B cell (primary cell): ENCODE measurements around the gene TRIM47. TPM values are rescaled to one million over a fixed set of nuclear protein-coding genes. Genes with fewer than 3 reads are reported as not detected.

Experiments
- ATAC-seq: fragments of 200-7000 bp; cut with Tn5 transposase; one replicate; pipeline ENCODE4 v1.10.0; 2021; ENCODE audit warnings: low read depth, mild to moderate bottlenecking, moderate number of reproducible peaks, moderate library complexity
- CTCF ChIA-PET: fragments of 350-600 bp; sonication (Branson Sonifier 250); formaldehyde crosslinking; loops from one replicate; lab custom pipeline; 2021; ENCODE audit warnings: antibody characterized with exemption, inconsistent platforms; lab: Charles Lee
- POLR2A ChIA-PET: fragments of 350-600 bp; sonication (Branson Sonifier 250); formaldehyde crosslinking; loops from one replicate; lab custom pipeline; 2021; ENCODE audit warnings: antibody characterized with exemption; lab: Charles Lee
- DNase-seq: peaks from one replicate; pipeline ENCODE4 v3.0.0; 2013
- H2AFZ ChIP-seq: 2 replicates; pipeline ENCODE4 v1.6.1; 2012; ENCODE audit warnings: mild to moderate bottlenecking, low read depth, low read length; ENCODE audit not compliant: insufficient read depth, poor library complexity, severe bottlenecking
- H3K27ac ChIP-seq, 2 donors: 1 replicate in 1 of 2; 2 replicates in 1 of 2; pipeline ENCODE4 v1.5.1; 2012 to 2013; ENCODE audit warnings: low read length in 2 of 2, mild to moderate bottlenecking in 2 of 2, moderate library complexity in 1 of 2
- H3K27me3 ChIP-seq, 4 experiments: fragments of 200-600 bp in 1 of 4; sonication (generic) in 1 of 4; replicated peaks in 1 of 4; 1 replicate in 2 of 4; 2 replicates in 2 of 4; pipeline versions ENCODE4 v1.6.1 to v1.7.0; 2013 to 2016; ENCODE audit warnings: low read length in 3 of 4, mild to moderate bottlenecking in 2 of 4, mixed read lengths in 1 of 4, moderate library complexity in 1 of 4; ENCODE audit not compliant: insufficient read depth in 4 of 4, control insufficient read depth in 3 of 4; ENCODE audit errors: control extremely low read depth in 1 of 4
- H3K36me3 ChIP-seq, 2 experiments: replicated peaks in 1 of 2; 1 replicate in 1 of 2; 2 replicates in 1 of 2; pipeline versions ENCODE4 v1.6.1 to v1.7.1; 2013; ENCODE audit warnings: low read length in 1 of 2; ENCODE audit not compliant: insufficient read depth in 2 of 2, control insufficient read depth in 1 of 2; ENCODE audit errors: control extremely low read depth in 1 of 2, extremely low read depth in 1 of 2
- H3K4me1 ChIP-seq, 2 donors: fragments of 200-600 bp in 1 of 2; sonication (generic) in 1 of 2; 1 replicate in 1 of 2; 2 replicates in 1 of 2; pipeline versions ENCODE4 v1.5.1 to v1.6.1; 2013 to 2017; ENCODE audit warnings: low read length in 2 of 2; ENCODE audit not compliant: control insufficient read depth in 2 of 2, insufficient read depth in 2 of 2
- H3K4me2 ChIP-seq: replicated peaks from 2 replicates; pipeline ENCODE3; 2012; ENCODE audit warnings: mild to moderate bottlenecking, low read depth, low read length; ENCODE audit not compliant: poor library complexity, severe bottlenecking
- H3K4me3 ChIP-seq, 5 experiments: fragments of 200-600 bp in 1 of 5; sonication (generic) in 1 of 5; 1 replicate in 3 of 5; 2 replicates in 2 of 5; pipeline versions ENCODE4 v1.5.1 to v1.7.0; 2011 to 2016; ENCODE audit warnings: low read length in 4 of 5, mild to moderate bottlenecking in 4 of 5, low read depth in 2 of 5, control low read depth in 1 of 5, moderate library complexity in 1 of 5; ENCODE audit not compliant: insufficient read depth in 1 of 5; ENCODE audit errors: control extremely low read depth in 1 of 5, extremely low read depth in 1 of 5
- H3K79me2 ChIP-seq: fragments of 200-600 bp; sonication (generic); one replicate; pipeline ENCODE4 v1.6.0; 2016; ENCODE audit warnings: low read length; ENCODE audit not compliant: control insufficient read depth, insufficient read depth
- H3K9ac ChIP-seq: fragments of 200-600 bp; sonication (generic); 2 replicates; pipeline ENCODE4 v1.6.1; 2017; ENCODE audit warnings: mild to moderate bottlenecking, low read length, moderate library complexity
- H3K9me3 ChIP-seq, 3 donors: one replicate each; pipeline versions ENCODE4 v1.6.1 to v1.7.1; 2013; ENCODE audit warnings: low read length in 2 of 3; ENCODE audit not compliant: control insufficient read depth in 2 of 3, insufficient read depth in 1 of 3; ENCODE audit errors: control extremely low read depth in 1 of 3
- H4K20me1 ChIP-seq: 2 replicates; pipeline ENCODE4 v1.6.0; 2012; ENCODE audit warnings: mild to moderate bottlenecking, low read length; ENCODE audit not compliant: insufficient read depth, control insufficient read depth, poor library complexity, severe bottlenecking
- H3K27ac Mint-ChIP-seq: one replicate; pipeline ENCODE4 v1.8.0; 2021; ENCODE audit warnings: mixed read lengths
- H3K27me3 Mint-ChIP-seq: one replicate; pipeline ENCODE4 v1.8.0; 2021; ENCODE audit warnings: mixed read lengths
- H3K4me1 Mint-ChIP-seq: one replicate; pipeline ENCODE4 v1.8.0; 2021; ENCODE audit warnings: mixed read lengths
- H3K4me3 Mint-ChIP-seq: one replicate; pipeline ENCODE4 v1.8.0; 2021; ENCODE audit warnings: mixed read lengths
- H3K9me3 Mint-ChIP-seq: one replicate; pipeline ENCODE4 v1.8.0; 2022; ENCODE audit warnings: mixed read lengths; ENCODE audit not compliant: insufficient read depth
- EZH2 ChIP-seq: IDR thresholded peaks from 2 replicates; pipeline ENCODE4 v1.6.1; 2012; ENCODE audit warnings: borderline replicate concordance, low read depth, mild to moderate bottlenecking, moderate library complexity, low read length; ENCODE audit not compliant: insufficient read depth, poor library complexity, severe bottlenecking
- WGBS: methylation state at CpG from one replicate; pipeline ENCODE4 v1.1.5; 2013; ENCODE audit warnings: missing lambda C conversion rate; ENCODE audit not compliant: insufficient coverage; 5-methylcytosine and 5-hydroxymethylcytosine counted together
- intact Hi-C: fragments of 100-400 bp; cut with micrococcal nuclease; formaldehyde crosslinking; loops from one replicate; pipeline ENCODE4 v1.10.0; 2022
- polyA plus RNA-seq: library from polyadenylated mRNA; depleted of rRNA; stranded (reverse); fragments of >200 nt; gene quantifications from 2 replicates; pipeline ENCODE4 v1.2.3, GENCODE V29; 2012
- total RNA-seq, 2 donors: library from RNA; stranded (reverse); fragments of 120-200 nt in 1 of 2; gene quantifications; 1 replicate in 1 of 2; 2 replicates in 1 of 2; pipeline versions ENCODE4 v1.2.3 to v1.2.4, GENCODE V29; 2013 to 2022
- TF ChIP-seq, protein P1 (sequence below): fragments of 200-600 bp; IDR thresholded peaks from one replicate; pipeline ENCODE4 v1.8.0; 2022; ENCODE audit warnings: antibody characterized with exemption, mild to moderate bottlenecking

Gene TRIM47
- total and polyA plus RNA-seq, 2 donors (not counting 1 experiment from before 2014, with no cell fraction given), result 6.4 to 8.3 TPM

DNA sequence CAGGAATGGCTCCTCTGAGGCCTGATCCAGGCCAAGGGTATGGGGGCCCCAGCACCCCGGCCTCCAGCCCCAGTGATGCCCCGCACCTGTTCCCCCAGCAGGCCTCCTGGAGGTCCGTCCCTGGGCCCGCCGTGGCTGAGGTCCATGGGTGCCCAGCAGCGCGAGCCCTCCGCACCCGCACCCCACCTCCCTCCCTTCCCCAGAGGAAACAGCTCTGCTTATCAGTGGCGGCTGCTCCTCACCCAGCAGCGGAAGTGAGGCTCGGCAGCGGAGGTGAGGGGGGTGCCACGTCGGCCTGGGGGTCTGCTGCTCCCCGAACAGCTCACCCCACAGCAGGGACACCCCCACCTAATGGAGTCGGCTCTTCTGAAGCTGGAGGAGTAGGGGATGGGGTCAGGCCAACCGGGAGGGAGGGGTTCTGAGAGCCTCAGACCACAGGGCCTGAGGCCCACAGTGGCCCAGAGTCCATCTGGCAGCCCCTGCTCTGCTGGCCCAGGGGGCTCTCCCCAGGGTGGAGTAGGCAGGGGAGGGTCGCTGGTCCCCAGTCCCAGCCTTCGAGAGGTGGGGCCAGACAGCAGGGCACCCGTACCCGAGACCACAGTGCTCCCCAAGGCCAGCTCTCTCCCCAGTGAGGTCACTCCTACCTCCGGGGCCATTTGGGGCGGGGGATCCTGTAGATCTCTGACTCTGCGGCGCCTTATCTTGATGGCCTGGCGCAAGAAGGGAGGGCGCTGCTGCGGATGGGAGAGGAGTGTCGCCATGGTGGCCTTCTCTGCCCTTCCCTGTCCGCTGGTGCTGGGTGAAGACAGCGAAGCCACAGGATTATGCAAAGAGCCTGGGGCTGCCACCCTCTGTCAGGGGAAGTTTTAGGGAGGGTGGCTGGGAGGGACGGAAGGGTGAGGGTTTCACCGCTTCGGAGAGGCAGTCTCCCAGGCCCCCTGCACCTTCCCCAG is 34.5 kb downstream of the TRIM47 start, which contains the start of gene UNC13D:
Gene UNC13D, minus strand, starts transcription at position 828 of the 953 bp plus-strand sequence. Its CDS starts 67 bp downstream, at position 761.
- H3K79me2 ChIP-seq, result peaks cover 40% of the 10 kb centered on the region
- ATAC-seq, result peak; percentile 46
- H3K27me3 ChIP-seq, result no peaks in the 10 kb centered on the region
- H3K9ac ChIP-seq, result peak within 1 kb of the TSS; percentile 91
- TF ChIP-seq EZH2, result no peak
- TF ChIP-seq, protein P1, sequence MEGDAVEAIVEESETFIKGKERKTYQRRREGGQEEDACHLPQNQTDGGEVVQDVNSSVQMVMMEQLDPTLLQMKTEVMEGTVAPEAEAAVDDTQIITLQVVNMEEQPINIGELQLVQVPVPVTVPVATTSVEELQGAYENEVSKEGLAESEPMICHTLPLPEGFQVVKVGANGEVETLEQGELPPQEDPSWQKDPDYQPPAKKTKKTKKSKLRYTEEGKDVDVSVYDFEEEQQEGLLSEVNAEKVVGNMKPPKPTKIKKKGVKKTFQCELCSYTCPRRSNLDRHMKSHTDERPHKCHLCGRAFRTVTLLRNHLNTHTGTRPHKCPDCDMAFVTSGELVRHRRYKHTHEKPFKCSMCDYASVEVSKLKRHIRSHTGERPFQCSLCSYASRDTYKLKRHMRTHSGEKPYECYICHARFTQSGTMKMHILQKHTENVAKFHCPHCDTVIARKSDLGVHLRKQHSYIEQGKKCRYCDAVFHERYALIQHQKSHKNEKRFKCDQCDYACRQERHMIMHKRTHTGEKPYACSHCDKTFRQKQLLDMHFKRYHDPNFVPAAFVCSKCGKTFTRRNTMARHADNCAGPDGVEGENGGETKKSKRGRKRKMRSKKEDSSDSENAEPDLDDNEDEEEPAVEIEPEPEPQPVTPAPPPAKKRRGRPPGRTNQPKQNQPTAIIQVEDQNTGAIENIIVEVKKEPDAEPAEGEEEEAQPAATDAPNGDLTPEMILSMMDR, result no peak
- ChIA-PET CTCF (interaction anchor here (0.9 to 7.2 kb wide), 11 partner anchors 11 to 96 kb away, joined by 3 to 53 read pairs (median 6); partner anchors contain the start of genes TRIM47, TRIM65 and WBP2), POLR2A (interaction anchor here (0.5 to 4.5 kb wide), 15 partner anchors 11 to 645 kb away, joined by 3 to 82 read pairs (median 6); partner anchors contain the start of genes GALK1, MRPL38, TRIM65 and UNK)
- H3K27me3 Mint-ChIP-seq, result no peaks in the 10 kb centered on the region
- peak within 1 kb of the TSS; percentile 94 for H3K4me3 Mint-ChIP-seq
- peak; percentile 71 for DNase-seq
- H3K4me2 ChIP-seq, result peak within 1 kb of the TSS; percentile 99
- H3K36me3 ChIP-seq, result peaks cover 0 to 54% of the 10 kb centered on the region in 2 experiments
- H2AFZ ChIP-seq, result peak within 1 kb of the TSS; percentile 95
- intact Hi-C loops, result loop anchor here (2.0 to 10.0 kb wide), 4 partner anchors 33 to 161 kb away; partner anchors contain the start of genes CDK3, TRIM47, TRIM65 and UNK
- WGBS, result 2% methylated on average over 22 of the region's 35 CpGs
- no peaks in the 10 kb centered on the region for H3K9me3 Mint-ChIP-seq
- peak within 1 kb of the TSS; percentile 97 for H3K27ac Mint-ChIP-seq
- no peaks in the 10 kb centered on the region for H3K9me3 ChIP-seq
- peak within 1 kb of the TSS; percentile 71 to 86 (median 76) for H3K4me3 ChIP-seq
- H4K20me1 ChIP-seq, result peaks cover 12% of the 10 kb centered on the region
- H3K27ac ChIP-seq, result peak within 1 kb of the TSS; percentile 92 to 93
- peaks cover 26% of the 10 kb centered on the region for H3K4me1 Mint-ChIP-seq
- H3K4me1 ChIP-seq, result peaks cover 17 to 40% of the 10 kb centered on the region in 2 donors
